ENCODE data around the gene MYOM3.
"Not testable (repeated sequence)": the region's sequence is repeated elsewhere in the genome, so short reads cannot be mapped to it uniquely, and the experiment has no call there.

MYOM3 gene

DNA sequence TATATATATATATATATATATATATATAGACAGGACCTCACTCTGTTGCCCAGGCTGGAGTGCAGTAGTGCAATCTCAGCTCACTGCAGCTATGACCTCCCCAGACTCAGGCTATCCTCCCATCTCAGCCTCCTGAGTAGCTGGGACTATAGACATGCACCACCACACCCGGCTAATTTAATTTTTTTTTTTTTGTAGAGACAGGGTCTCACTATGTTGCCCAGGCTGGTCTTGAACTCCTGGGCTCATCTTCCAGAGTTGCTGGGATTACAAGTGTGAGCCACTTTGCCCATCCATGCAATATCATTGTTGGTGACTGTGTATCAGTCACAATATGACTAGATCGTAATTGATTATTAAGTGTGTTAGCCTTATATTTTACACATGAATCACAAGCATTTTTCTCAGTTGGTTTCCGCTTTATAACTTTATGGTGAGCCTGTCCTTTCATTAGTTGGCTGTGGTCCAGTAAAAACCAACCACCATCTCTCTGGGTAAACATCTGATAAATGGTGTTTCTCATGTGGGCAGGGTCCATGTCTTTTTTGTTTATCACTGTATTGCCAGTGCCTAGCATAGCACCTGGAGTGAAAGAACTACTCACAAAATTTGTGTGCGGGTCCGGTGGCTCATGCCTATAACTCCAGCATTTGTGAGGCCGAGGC is 63.6 kb downstream of the MYOM3 start:
- in situ Hi-C loops (cut with MboI; ENCODE audit: low pct_unique_long_range_greater_than_20kb, low sequenced_read_pairs, unreplicated experiment), result no loop called here
- DNase-seq (ENCODE audit: low spot score), result no peak
- TF ChIP-seq, protein P1, sequence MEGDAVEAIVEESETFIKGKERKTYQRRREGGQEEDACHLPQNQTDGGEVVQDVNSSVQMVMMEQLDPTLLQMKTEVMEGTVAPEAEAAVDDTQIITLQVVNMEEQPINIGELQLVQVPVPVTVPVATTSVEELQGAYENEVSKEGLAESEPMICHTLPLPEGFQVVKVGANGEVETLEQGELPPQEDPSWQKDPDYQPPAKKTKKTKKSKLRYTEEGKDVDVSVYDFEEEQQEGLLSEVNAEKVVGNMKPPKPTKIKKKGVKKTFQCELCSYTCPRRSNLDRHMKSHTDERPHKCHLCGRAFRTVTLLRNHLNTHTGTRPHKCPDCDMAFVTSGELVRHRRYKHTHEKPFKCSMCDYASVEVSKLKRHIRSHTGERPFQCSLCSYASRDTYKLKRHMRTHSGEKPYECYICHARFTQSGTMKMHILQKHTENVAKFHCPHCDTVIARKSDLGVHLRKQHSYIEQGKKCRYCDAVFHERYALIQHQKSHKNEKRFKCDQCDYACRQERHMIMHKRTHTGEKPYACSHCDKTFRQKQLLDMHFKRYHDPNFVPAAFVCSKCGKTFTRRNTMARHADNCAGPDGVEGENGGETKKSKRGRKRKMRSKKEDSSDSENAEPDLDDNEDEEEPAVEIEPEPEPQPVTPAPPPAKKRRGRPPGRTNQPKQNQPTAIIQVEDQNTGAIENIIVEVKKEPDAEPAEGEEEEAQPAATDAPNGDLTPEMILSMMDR (IDR thresholded peaks at IDR 0.05; ENCODE audit: extremely low read depth, insufficient read depth, missing control alignments), result no peak

DNA sequence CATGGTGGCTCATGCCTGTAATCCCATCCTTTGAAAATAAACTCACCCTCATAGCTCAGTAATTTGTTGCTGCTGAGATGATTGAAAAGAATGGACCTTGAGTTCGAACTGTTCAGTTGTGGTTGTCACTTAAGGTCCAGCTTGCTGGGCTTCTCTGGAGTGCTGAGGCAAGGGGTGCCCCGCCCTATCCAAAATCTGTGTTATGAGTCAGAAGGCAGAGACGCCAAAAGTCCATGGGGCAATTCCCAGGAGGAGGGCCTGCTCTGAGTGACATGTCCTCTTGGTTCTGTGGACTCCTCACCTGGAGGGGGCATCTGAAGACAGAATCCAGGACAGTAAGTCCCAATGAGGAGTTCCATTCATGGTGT is 64.8 kb downstream of the MYOM3 start:
- TF ChIP-seq, protein P1 (IDR thresholded peaks at IDR 0.05; ENCODE audit: extremely low read depth, insufficient read depth, missing control alignments), result no peak
- no peak for DNase-seq (ENCODE audit: low spot score)
- in situ Hi-C loops (cut with MboI; ENCODE audit: low pct_unique_long_range_greater_than_20kb, low sequenced_read_pairs, unreplicated experiment), result no loop called here

DNA sequence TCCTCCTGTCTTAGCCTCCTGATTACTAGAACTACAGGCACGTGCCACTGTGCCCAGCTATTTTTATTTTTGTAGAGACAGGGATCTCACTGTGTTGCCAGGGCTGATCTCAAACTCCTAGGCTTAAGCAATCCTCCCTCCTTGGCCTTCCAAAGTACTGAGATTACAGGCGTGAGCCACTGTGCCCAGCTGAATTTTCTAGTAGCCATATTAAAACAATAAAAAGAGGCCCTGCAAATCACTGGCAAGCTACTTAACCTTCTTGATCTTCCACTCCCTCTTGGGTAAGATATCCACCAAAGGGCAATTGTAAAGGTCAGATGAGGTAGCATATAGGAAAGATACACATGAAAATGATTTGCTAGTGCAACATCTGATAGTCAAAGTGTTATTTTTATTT is 66.2 kb downstream of the MYOM3 start:
- TF ChIP-seq, protein P1 (IDR thresholded peaks at IDR 0.05; ENCODE audit: extremely low read depth, insufficient read depth, missing control alignments), result no peak
- in situ Hi-C loops (cut with MboI; ENCODE audit: low pct_unique_long_range_greater_than_20kb, low sequenced_read_pairs, unreplicated experiment), result no loop called here
- DNase-seq (ENCODE audit: low spot score), result no peak

DNA sequence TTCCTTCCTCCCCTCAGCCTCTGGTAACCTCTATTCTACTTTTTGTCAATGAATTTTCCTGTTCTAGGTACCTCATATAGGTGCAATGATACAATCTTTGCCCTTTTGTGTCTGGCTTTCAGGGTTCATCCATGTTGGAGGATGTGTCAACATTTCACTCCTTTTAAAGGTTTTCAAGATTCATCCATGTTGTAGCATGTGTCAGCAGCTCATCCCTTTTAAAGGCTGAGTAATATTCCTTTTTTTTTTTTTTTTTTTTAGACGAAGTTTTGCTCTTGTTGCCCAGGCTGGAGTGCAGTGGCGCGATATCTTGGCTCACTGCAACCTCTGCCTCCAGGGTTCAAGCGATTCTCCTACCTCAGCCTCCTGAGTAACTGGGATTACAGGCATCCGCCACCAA is 67.3 kb downstream of the MYOM3 start:
- in situ Hi-C loops (cut with MboI; ENCODE audit: low pct_unique_long_range_greater_than_20kb, low sequenced_read_pairs, unreplicated experiment); DNase-seq (ENCODE audit: low spot score): not testable (repeated sequence)

DNA sequence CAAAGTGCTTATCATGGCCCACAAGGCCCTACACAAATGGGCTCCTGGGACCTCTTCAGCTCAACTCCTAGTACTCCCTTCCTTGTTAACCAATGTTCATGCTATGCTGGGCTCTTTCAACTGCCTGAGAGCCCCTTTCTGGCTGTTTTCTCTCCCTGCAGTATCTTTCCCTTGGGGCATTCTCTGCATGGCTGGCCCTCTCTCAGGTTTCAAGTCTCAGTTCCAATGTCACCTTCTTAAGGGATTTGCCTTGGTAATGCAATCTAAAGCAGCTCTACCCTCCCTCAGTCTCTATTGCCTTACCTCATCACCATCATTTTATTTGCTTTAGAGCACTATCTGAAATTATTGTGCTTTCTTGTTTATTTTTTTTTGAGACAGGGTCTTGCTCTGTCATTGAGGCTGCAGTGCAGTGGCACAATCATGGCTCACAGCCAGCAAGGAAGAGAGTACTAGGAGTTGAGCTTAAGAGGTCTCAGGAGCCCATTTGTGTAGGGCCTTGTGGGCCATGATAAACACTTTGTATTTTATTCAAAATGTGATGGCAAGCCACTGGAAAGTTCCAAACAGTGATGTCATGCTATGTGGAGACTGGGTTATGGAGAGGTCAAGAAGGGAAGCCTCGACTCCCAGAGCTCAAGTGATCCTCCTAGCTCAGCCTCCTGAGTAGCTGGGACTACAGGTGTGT is 68.4 kb downstream of the MYOM3 start:
- no peak for DNase-seq (ENCODE audit: low spot score)
- in situ Hi-C loops (cut with MboI; ENCODE audit: low pct_unique_long_range_greater_than_20kb, low sequenced_read_pairs, unreplicated experiment), result no loop called here

DNA sequence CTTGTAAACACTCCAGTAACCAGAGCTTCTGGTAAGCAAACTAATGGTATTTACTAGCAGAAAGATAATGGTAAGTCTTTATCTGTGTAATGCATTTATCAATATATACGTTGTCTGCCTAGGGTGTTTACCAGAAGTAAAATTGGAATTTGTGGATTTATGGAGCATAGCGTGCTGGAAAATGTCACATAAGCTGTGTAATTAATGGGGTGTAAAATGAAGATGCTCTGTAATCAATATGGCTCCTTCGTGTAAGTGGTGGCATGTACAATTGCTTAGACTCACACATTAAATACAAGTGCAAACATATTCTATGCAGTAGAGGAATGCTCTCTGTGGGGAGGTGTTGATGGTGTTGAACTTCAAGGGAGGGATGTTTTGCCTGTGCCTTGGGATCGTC is 69.6 kb downstream of the MYOM3 start:
- in situ Hi-C loops (cut with MboI; ENCODE audit: low pct_unique_long_range_greater_than_20kb, low sequenced_read_pairs, unreplicated experiment), result no loop called here
- TF ChIP-seq, protein P1 (IDR thresholded peaks at IDR 0.05; ENCODE audit: extremely low read depth, insufficient read depth, missing control alignments), result no peak
- DNase-seq (ENCODE audit: low spot score), result no peak

More for the DNA sequence above, 68.4 kb downstream of the MYOM3 start:
- TF ChIP-seq, protein P1 (IDR thresholded peaks at IDR 0.05; ENCODE audit: extremely low read depth, insufficient read depth, missing control alignments), result no peak

DNA sequence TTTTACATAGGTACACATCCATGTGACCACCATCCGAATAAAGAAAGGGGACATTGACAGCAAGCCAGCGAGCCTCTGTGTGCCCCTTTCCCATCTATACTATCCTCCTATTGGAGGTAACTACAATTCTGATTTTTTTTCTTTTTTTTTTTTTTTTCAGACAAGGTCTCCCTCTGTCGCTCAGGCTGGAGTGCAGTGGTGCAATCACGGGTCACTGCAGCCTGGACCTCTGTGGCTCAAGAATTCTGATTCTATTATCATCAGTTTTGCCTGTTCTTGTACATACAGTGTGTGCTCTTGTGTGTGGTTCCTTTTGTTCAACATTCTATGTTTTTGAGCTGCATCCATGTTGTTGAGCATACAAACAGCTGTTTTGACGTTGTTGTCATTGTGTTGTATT is 75.8 kb downstream of the MYOM3 start:
- DNase-seq (ENCODE audit: low spot score), result no peak
- TF ChIP-seq, protein P1 (IDR thresholded peaks at IDR 0.05; ENCODE audit: extremely low read depth, insufficient read depth, missing control alignments), result no peak
- in situ Hi-C loops (cut with MboI; ENCODE audit: low pct_unique_long_range_greater_than_20kb, low sequenced_read_pairs, unreplicated experiment), result no loop called here

Data from GM13977 (cell line).